ENCODE data around the gene DOHH. TPM values are rescaled to one million over a fixed set of nuclear protein-coding genes. Genes with fewer than 3 reads are reported as not detected.
"Not testable (repeated sequence)": the region's sequence is repeated elsewhere in the genome, so short reads cannot be mapped to it uniquely, and the experiment has no call there.

The DOHH gene
- total RNA-seq, 2 donors from 2014 or later, result 13.2 to 14.8 TPM

DNA sequence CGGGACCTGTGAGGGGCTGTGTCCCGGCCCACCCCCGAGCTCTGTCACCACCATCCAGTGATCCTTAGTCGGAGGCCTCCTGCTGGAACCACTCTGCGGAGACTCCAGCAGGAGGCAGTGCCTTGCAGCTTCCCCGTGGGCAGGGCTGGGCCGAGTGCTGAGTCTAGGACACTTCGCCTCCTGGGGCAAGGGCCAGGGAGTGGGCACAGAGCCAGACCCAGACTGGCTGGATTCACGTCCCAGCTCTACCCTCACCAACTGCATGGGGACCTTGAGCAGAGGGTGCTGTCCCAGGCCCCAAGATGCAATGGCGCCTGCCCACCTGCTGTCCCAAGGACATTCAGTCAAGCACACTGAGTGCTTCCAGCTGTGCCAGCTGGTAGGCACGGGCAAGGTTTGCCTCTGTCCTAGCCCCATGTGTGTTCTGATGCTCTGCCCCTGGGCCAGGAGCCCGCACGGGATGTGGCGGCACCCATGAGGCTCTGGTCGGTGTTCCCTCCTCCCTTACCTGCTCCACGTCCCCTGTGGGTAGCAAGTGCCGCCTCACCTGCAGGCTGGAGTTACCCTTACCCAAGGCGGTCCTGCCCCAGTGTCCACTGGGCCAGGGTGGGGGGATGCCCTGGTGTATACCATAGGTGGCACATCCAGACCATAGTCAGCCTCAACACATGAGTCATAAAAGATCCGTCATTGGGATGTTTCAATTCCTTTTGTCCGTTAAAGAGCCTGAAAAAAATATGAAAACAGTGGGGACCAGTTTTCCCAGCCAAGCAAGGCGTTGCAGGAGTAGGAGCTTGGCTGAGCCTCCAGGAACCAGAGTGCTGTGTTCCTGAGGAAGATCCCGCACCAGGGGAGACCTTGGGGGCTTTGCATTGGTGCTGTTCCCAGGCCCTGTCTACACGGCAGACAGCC, 13.0 kb upstream of the DOHH start:
- Mint-ChIP-seq H3K9me3 (no peaks in the 10 kb centered on the region), H3K36me3 (peaks cover 0 to 9% of the 10 kb centered on the region in 2 donors), H3K27ac (no peak overlapping the region)
- ATAC-seq (no peak), DNase-seq (ENCODE audit: low spot score in 2 of 2) (no peak)

DNA sequence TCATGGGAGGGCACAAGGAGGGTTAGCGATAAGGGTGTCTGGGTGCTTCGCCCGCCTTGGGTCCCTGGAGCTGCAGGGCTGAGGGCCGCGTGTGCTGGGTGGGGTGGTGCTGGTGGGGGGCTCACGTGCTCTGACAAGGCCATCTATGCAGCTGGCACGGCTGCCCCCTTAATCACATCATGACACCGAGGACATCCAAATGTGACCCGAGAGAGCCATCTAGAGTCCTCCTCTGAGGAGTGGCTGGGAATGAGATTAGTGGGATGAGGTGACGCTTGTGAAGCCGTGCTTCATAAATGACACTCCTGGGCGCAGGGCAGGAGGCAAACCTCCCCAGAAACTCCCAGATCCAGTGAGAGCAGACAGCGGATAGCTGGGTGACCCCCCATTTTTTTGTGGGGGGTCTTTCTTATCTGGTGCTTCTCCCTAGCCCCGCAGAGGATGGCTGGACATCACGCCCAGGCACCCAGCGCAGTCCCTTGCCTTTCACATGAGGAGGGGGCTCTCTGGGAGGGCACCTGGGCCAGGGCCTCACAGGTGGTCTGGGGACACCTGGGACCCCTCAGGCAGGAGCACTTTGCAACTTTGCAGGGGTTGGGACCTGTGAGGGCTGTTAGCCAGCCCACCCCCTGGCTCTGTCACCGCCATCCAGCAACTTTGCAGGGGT, 12.2 kb upstream of the DOHH start:
- DNase-seq (ENCODE audit: low spot score in 2 of 2) (no peak), ATAC-seq (no peak)
- Mint-ChIP-seq H3K27ac (peak overlapping the region in 1 of 2 donors; percentile 60), H3K9me3 (no peaks in the 10 kb centered on the region), H3K36me3 (peaks cover 0 to 9% of the 10 kb centered on the region in 2 donors)

DNA sequence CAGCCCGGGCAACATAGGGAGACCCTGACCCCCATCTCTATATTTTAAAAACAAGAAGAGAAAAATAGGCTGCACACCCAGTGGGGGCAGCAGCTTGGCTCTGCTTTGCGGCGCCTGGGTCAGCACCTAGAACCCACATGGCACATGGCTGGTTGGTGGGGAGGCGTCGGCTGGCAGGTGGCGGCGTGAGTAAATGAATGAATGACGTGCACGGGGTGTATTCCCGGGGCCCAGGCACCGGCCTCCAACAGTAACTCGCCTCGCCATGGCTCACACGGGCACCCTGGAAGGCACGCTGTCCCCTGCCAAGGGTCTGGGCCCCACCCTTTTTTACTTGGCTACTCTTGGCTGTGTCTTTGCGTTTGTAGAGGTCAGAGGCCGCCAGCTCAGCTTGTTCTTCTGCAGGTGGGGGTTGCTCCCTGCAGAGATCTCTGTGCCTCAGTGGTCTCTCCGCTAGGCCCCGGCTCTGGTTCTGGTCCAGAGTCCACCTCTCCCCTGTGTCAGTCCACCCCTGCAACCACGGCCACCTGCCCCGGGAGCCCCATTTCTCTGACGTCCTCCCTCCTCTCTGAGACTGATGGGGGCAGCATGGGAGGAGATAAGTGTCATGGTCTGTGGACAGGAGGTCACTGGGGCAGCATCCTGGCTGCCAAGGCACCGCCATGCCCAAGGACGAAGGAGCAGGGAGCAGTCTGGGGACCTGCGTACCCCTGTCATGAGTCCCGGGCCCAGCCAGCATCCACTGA, 11.2 kb upstream of the DOHH start:
- Mint-ChIP-seq H3K36me3 (peaks cover 9 to 19% of the 10 kb centered on the region in 2 donors), H3K27ac (no peak overlapping the region), H3K9me3 (no peaks in the 10 kb centered on the region)
- DNase-seq (ENCODE audit: low spot score in 2 of 2), result no peak
- no peak for ATAC-seq

DNA sequence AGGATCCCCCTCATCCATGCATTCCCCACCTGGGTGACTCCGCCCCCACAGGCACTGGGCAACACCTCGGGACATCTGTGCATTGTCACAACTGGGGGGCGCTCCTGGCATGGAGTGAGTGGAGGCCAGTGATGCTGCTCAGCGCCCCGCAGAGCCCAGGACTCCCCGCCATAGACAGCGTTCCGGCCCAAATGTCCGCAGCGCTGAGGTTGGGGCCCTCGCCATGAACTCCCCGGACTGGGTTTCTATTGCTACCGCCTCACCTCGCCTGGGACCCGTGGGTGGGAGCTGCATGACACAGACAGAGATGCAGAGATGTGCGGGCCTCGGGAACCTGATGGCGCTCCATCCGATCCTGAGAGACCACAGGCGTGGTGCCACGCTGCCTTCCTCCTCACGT, 10.3 kb upstream of the DOHH start:
- no peak for ATAC-seq
- Mint-ChIP-seq H3K36me3 (peaks cover 15 to 21% of the 10 kb centered on the region in 2 donors), H3K27ac (no peak overlapping the region), H3K9me3 (no peaks in the 10 kb centered on the region)
- DNase-seq (ENCODE audit: low spot score in 2 of 2), result no peak

DNA sequence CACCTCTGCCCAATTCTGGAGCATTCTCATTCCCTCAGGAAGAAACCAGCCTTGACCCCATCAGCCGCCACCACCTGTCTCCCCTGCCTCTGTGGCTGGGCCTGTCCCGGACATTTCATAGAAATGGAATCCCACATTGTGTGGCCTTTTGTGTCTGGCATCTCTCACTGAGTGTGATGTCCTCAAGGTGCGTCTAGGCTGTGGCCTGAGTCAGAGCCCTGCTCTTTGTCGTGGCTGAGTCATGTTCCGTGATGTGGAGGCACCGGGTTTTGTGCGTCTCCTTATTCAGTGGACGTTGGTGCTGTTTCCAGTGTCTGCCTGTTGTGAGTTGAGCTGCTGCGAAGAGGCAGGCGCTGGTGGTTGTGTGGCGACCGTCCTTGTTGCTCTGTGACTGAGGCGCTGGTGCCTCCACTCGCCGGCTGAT, 9.1 kb upstream of the DOHH start:
- Mint-ChIP-seq H3K9me3 (no peaks in the 10 kb centered on the region), H3K27ac (peak overlapping the region; percentile 16 to 93), H3K36me3 (peaks cover 18 to 21% of the 10 kb centered on the region in 2 donors)
- no peak for DNase-seq (ENCODE audit: low spot score in 2 of 2)
- ATAC-seq, result peak in 1 of 2 donors; percentile 19

DNA sequence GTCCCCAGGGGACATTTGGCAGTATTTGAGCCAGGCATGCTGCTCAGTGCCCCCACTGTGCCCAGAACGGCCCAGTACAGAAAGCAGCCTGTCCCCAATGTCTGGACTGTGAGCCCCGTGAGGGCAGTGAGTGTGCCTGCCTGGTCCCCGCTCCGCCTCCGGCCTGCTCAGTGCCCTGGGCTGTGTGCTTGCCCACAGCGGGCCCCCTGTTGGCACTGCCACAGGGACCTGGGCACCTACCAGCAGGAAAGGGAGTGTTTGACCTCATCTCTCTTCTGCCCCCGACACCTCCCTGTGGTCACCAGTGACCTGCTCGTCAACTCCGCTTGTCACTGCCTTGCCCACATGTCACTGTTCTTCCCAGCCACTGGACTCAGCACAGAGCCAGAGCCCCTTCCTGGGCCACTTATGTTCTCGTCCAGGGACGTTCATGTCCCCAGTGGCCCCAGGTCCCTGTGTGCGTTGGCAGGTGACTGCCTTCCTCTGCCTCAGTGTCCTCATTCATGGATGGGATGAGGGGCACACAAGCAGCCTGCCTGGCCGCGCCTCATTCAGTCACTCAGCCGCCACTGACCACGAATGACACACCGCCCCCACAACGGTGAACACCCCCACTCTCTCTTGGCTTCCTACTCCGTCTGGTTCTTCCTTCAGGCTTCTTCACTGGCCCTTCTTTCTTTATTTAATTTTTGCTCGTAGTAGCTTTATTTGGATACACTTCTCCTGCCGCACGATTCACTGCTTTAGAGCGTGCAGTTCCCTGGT, 8.5 kb upstream of the DOHH start:
- no peak for ATAC-seq
- Mint-ChIP-seq H3K9me3 (no peaks in the 10 kb centered on the region), H3K36me3 (peaks cover 18 to 21% of the 10 kb centered on the region in 2 donors), H3K27ac (peak overlapping the region; percentile 16 to 93)
- DNase-seq (ENCODE audit: low spot score in 2 of 2), result no peak

DNA sequence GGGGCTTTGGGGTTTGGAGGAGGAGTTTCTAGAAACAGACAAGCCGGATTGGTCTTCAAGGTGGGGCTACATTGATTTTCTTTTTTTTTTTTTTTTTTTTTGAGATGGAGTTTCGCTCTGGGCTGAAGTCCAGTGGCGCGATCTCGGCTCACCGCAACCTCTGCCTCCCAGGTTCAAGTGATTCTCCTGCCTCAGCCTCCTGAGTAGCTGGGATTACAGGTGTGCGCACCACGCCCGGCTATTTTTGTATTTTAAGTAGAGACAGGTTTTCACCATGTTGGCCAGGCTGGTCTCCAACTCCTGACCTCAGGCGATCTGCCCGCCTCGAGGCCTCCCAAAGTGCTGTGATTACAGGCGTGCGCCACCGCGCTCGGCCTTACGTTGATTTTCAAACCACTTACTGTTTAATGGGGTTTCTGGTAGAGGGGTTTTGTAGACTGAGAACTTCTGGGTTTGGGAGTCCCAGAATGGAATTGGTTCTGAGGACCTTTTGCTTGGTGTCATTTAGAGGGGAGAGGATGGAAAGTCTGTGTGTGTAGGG, 7.7 kb upstream of the DOHH start:
- H3K9me3 Mint-ChIP-seq; DNase-seq (ENCODE audit: low spot score in 2 of 2); ATAC-seq; H3K27ac Mint-ChIP-seq: not testable (repeated sequence)
- peaks cover 18 to 21% of the 10 kb centered on the region in 2 donors for H3K36me3 Mint-ChIP-seq

DNA sequence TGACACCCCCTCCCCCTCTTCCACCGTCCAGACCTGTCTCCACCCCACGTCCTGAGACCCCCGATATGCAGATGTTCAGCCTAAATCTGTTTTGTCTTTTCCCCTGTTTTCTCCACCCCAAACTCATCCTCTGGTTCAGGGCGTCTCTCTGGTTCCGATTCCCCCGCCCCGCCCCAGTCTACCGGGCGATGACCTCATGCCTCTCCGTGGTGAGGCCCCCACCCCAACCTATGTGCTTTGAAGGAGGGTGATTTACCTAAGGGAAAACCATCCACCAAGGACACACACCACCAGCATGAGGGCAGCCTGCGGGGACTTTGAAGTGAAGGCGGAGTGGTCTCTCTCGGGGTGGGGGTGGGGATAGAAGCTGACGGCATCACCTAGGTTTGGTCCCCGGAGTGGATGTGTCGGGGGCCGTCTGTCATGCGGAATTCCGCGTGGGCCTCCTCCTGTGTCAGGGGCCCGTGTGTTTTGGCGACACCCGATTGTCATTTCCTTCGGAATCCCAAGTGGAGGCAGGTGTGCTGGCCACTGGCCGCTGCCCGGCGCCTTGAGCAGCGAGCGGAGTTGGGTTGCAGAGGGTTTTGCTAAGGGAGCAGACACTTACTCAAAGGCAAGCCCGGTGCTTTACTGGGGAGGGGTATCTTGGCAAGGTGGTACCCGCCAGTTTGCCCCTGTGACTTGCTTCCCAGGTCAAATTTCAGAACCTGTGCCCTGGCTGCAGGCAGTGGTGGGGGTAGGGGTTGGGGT, 7.1 kb upstream of the DOHH start:
- peak overlapping the region; percentile 91 to 93 for H3K27ac Mint-ChIP-seq
- ATAC-seq (peak in 1 of 2 donors; percentile 7), DNase-seq (ENCODE audit: low spot score in 2 of 2) (peak in 1 of 2 donors; percentile 16)
- H3K9me3 Mint-ChIP-seq, result no peaks in the 10 kb centered on the region
- peaks cover 18 to 21% of the 10 kb centered on the region in 2 donors for H3K36me3 Mint-ChIP-seq

DNA sequence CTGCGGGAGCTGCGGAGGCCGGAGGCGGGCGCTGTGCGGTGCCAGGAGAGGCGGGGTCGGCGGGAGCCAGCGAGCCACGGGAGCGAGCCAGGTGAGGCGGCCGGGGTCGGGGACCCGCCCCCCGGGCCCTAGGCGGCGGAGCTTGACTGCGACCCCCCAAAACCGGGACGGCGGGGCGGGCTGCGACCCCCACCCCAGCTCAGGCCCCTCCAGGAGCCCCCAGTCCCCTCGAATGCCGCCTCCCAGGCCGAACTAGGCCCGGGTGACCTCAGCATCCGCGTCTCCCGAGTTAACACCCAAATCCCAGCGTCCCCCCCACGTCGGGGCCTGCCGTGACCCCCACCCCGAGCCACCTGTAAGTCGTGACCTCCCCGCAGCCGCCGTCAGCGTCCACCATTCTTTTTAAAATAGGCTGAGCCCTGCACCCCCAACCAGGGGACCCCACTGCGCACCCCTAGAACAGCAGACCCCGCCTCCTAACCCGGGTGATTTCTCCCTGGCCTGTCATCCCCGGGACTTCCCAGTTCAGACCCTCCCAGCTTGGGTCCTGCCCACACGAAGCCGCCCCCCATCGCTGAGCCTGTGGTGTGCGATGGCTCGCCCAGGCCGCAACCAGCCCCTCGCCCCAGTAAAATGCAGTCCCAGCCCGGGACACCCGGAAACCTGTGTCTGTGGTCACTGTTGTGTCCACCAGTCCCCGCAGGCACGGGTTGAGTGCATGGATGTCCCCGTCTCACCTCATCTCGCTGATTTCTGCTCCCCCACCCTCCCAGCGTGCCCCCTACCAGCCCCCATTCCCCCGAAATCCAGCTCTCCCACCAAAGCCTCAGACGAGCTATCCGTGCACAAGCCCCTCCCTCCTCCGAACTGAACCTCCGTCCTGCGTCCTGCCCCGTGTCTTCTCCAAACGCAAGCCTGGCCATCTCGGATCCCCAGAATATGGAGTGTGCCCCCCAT, 6.2 kb upstream of the DOHH start:
- peak in 1 of 2 donors; percentile 4 for ATAC-seq
- H3K9me3 Mint-ChIP-seq, result no peaks in the 10 kb centered on the region
- peak in 1 of 2 donors; percentile 22 for DNase-seq (ENCODE audit: low spot score in 2 of 2)
- H3K27ac Mint-ChIP-seq, result peak overlapping the region; percentile 91 to 93
- H3K36me3 Mint-ChIP-seq, result peaks cover 18 to 21% of the 10 kb centered on the region in 2 donors

DNA sequence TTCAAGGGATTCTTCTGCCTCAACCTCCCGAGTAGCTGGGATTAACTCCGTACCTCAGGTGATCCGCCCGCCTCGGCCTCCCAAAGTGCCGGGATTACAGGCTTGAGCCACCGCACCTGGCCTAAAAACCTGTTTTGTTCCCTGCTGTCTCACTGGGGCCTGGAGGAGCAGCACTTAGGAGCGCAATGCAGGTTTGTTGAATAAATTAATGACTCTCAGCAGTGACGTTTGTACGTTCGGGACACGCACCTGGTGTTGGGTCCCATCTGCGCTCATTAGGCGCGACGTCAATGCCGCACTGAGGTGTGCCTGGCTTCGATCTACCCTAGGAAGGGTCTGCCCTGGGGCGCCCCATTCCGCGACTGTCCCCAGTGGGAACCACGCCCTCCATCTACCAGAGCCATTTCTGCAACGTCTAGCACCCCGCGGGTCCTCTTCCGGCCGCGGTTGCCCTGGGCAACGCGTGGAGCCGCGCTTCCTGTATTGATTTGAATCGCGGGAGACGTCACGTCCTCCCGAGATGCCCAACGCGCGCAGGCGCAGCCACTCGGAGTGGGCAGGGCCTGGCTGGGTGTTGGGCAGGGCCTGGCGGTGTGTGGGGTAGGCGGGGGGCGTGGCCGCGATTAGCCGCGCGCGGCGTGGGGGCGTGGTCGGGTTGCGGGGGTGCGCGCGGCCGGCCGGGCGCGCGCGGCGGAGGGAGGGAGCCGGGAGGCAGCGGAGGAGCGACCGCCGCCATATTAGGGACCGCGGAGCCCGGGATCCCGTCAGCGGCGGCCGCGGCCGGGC, 5.3 kb upstream of the DOHH start, which contains the start of gene FZR1:
FZR1 (plus strand) TSS at position 714 of the 786 bp plus-strand sequence. CDS start 16,679 bp downstream, outside the sequence.
- Mint-ChIP-seq H3K9me3 (peaks cover 0 to 3% of the 10 kb centered on the region in 2 donors), H3K27ac (peak within 1 kb of the TSS; percentile 91 to 95), H3K36me3 (peaks cover 18 to 24% of the 10 kb centered on the region in 2 donors)
- DNase-seq (ENCODE audit: low spot score in 2 of 2) (peak; percentile 100), ATAC-seq (peak; percentile 88 to 96)

DNA sequence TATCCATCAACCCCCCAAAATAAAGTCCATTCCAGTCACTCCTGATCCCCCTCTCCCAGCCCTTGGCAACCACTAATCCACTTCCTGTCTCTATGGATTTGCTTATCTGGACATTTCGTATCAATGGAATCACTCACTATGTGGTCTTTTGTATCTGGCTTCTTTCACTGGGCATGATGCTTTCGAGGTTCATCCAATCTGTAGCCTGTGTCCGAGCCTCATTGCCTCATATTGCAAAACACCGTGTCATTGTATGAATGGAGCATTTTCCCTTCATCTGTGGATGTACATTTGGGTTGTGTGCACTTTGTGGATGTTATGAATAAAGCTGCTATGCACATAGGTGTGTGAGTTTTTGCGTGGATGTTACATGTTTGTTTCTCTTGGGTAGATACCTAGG, 4.3 kb upstream of the DOHH start:
- peaks cover 0 to 5% of the 10 kb centered on the region in 2 donors for H3K9me3 Mint-ChIP-seq
- no peak for ATAC-seq
- H3K27ac Mint-ChIP-seq, result peak overlapping the region in 1 of 2 donors; percentile 91

DNA sequence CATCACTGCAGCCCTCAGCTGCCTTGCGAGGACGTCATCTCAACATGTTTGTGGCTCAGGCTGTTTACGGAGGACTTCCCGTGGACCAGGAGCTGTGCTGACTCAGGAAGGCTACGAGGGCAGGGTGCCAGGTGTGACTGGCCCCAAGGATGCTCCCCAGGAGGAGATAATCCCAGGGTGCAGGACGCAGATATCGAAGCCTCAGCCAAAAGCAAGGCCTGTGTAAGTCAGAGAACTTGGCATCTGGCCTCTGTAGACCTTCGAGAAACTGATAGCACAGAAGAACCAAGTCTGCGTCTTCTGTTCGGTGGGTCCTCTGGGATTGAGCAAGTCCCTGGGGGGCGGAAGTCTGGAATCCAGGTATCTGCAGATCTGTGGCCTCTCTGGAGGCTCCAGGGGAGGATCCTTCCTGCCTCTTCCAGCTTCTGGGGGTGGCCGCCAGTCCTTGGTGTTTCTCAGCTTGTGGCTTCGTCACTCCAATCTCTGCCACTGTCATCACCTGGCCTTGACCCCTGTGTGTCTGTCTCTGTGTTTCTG, 2.6 kb upstream of the DOHH start:
- Mint-ChIP-seq H3K36me3 (peaks cover 18 to 25% of the 10 kb centered on the region in 2 donors), H3K9me3 (peaks cover 0 to 5% of the 10 kb centered on the region in 2 donors), H3K27ac (no peak overlapping the region)
- DNase-seq (ENCODE audit: low spot score in 2 of 2) (no peak), ATAC-seq (no peak)

More for the DNA sequence above, 4.3 kb upstream of the DOHH start:
- H3K36me3 Mint-ChIP-seq, result peaks cover 25 to 27% of the 10 kb centered on the region in 2 donors
- no peak for DNase-seq (ENCODE audit: low spot score in 2 of 2)

DNA sequence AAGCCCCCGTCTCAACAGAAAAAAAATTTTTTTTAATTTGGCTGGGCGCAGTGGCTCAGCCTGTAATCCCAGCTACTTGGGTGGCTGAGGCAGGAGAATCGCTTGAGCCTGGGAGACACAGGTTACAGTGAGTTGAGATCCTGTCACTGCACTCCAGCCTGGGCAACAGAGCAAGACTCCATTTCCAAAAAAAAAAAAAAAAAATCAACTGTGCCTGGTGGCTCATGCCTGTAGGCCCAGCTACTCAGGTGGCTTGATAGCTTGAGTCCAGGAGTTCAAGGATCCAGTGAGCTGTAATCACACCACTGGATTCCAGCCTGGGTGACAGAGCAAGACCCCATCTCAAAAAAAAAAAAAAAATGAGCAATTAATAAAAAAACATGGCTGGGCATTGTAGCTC, 1.3 kb upstream of the DOHH start:
- DNase-seq (ENCODE audit: low spot score in 2 of 2) (no peak), ATAC-seq (no peak)
- no peak overlapping the region for H3K27ac Mint-ChIP-seq
- H3K36me3 Mint-ChIP-seq, result peaks cover 10 to 17% of the 10 kb centered on the region in 2 donors
- peaks cover 0 to 5% of the 10 kb centered on the region in 2 donors for H3K9me3 Mint-ChIP-seq

Data from activated naive CD4-positive, alpha-beta T cell treated with anti-CD3 and anti-CD28 coated beads, Interleukin-2, amount 50 U/mL, for 72 hours (primary cell).